ENCODE results near the gene ARMC2. TPM values are rescaled to one million over a fixed set of nuclear protein-coding genes. Genes with fewer than 3 reads are reported as not detected.

The ARMC2 gene
- total and polyA plus RNA-seq, 2 donors (not counting 3 experiments of a cell fraction or from before 2014, with no cell fraction given) = 1.7 to 3.7 TPM

DNA sequence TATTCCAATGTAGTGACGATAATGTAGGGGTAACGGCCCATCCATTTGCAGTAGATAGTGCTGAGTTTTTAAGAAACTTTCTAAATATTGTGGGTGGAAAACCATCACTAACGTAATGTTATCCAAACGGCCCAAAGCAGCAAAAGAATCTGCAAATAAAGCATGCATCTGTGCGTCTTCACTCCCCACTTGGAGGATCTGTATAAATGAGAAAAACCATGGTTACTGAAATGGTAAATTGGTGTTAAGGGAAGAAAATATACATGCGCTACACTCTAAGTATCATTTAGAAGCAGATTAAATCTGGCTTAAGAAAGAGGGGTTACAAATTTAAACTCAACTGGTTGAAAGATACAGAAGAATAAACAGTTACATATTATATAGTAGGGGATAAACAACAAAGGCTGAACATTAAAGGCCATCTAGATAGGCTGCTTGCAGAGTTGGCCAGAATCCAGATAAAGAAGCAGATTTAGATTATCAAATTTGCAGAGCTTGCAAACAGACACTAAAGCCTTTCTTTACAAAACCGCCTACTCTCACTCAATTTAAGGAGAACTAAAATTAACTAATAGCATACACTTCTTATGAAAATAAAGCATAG lies 153.2 kb downstream of the ARMC2 start:
- H3K4me1 ChIP-seq (ENCODE audit: control insufficient read depth, extremely low read depth, insufficient read depth, low read length) = no peaks in the 10 kb centered on the region
- ChIA-PET CTCF (no interaction called here), POLR2A (interaction anchor here (0.6 kb wide), 1 partner anchor 13 kb away, joined by 8 read pairs; no protein-coding TSS in a partner anchor)
- intact Hi-C loops (cut with micrococcal nuclease) (no loop called here), dilution Hi-C loops (cut with MboI; ENCODE audit: extremely low pct_ligation_motif_present, low sequenced_read_pairs) (no loop called here)
- H3K4me2 ChIP-seq (ENCODE audit: insufficient read depth, low read length) = no peak overlapping the region
- no TSS peak for BruUV-seq (replicated peaks)
- H3K79me2 ChIP-seq (ENCODE audit: control insufficient read depth, insufficient read depth, low read length) = peaks cover 5% of the 10 kb centered on the region
- H2AFZ ChIP-seq (ENCODE audit: low read depth, low read length) = no peak overlapping the region
- peaks cover 2% of the 10 kb centered on the region for H4K20me1 ChIP-seq (replicated peaks; ENCODE audit: control insufficient read depth, extremely low read depth, insufficient read depth, low read length)
- DNase-seq (ENCODE audit: low read depth, low spot score) = no peak
- FAIRE-seq = no peak
- no peak overlapping the region for H3K27ac ChIP-seq (ENCODE audit: insufficient read depth, low read depth, low read length)
- no peak overlapping the region for H3K4me3 ChIP-seq (replicated peaks in 1 of 3; ENCODE audit: insufficient read depth in 1 of 3, low read depth in 1 of 3, low read length in 3 of 3)
- H3K9ac ChIP-seq (replicated peaks; ENCODE audit: extremely low read depth, insufficient read depth, low read length) = no peak overlapping the region
- H3K27me3 ChIP-seq (ENCODE audit: control insufficient read depth in 2 of 2, insufficient read depth in 2 of 2, low read length in 2 of 2) = no peaks in the 10 kb centered on the region
- H3K9me3 ChIP-seq (replicated peaks; ENCODE audit: control insufficient read depth, insufficient read depth, low read length) = no peaks in the 10 kb centered on the region
- TF ChIP-seq MYC (IDR thresholded peaks at IDR 0.05; ENCODE audit: low read depth, low read length) (no peak), EZH2 (IDR thresholded peaks at IDR 0.05; ENCODE audit: borderline replicate concordance, low read depth, low read length, severe bottlenecking) (no peak), JUN (IDR thresholded peaks at IDR 0.05; ENCODE audit: borderline replicate concordance, insufficient read depth, insufficient read length, low read depth) (no peak), POLR2A (IDR thresholded peaks at IDR 0.05; ENCODE audit: low read depth, low read length) (no peak), GATA2 (IDR thresholded peaks at IDR 0.05; ENCODE audit: insufficient read depth, insufficient read length, low read depth, low read length) (no peak), FOS (IDR thresholded peaks at IDR 0.05; ENCODE audit: borderline replicate concordance, insufficient read depth, low read length) (no peak), POLR2AphosphoS5 (IDR thresholded peaks at IDR 0.05; ENCODE audit: insufficient read depth, low read depth, low read length) (no peak)
- TF ChIP-seq, protein P1, sequence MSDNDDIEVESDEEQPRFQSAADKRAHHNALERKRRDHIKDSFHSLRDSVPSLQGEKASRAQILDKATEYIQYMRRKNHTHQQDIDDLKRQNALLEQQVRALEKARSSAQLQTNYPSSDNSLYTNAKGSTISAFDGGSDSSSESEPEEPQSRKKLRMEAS (IDR thresholded peaks at IDR 0.05; ENCODE audit: insufficient read depth, insufficient read length) = no peak
- TF ChIP-seq, protein P2, sequence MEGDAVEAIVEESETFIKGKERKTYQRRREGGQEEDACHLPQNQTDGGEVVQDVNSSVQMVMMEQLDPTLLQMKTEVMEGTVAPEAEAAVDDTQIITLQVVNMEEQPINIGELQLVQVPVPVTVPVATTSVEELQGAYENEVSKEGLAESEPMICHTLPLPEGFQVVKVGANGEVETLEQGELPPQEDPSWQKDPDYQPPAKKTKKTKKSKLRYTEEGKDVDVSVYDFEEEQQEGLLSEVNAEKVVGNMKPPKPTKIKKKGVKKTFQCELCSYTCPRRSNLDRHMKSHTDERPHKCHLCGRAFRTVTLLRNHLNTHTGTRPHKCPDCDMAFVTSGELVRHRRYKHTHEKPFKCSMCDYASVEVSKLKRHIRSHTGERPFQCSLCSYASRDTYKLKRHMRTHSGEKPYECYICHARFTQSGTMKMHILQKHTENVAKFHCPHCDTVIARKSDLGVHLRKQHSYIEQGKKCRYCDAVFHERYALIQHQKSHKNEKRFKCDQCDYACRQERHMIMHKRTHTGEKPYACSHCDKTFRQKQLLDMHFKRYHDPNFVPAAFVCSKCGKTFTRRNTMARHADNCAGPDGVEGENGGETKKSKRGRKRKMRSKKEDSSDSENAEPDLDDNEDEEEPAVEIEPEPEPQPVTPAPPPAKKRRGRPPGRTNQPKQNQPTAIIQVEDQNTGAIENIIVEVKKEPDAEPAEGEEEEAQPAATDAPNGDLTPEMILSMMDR (IDR thresholded peaks at IDR 0.05; ENCODE audit: extremely low read depth in 1 of 2, insufficient read depth in 1 of 2, low read depth in 1 of 2, low read length in 2 of 2) = no peak
- H3K9me1 ChIP-seq (replicated peaks; ENCODE audit: control insufficient read depth, extremely low read depth, insufficient read depth, low read length) = no peaks in the 10 kb centered on the region
- H3K36me3 ChIP-seq (ENCODE audit: control insufficient read depth in 2 of 2, extremely low read depth in 1 of 2, insufficient read depth in 2 of 2, low read length in 2 of 2) = peaks cover 0 to 4% of the 10 kb centered on the region in 2 experiments
